K562 (cell line): Measurements from ENCODE around the gene FAHD2A. TPM values are rescaled to one million over a fixed set of nuclear protein-coding genes. Genes with fewer than 3 reads are reported as not detected.

ENCODE experiments used
- ATAC-seq: fragments of 200-7000 bp; cut with Tn5 transposase; 3 replicates; pipeline ENCODE4 v1.9.1; 2020; ENCODE audit warnings: moderate library complexity
- BruUV-seq: library from RNA; stranded (reverse); fragments of 400-500 nt; replicated peaks from 2 replicates; lab custom pipeline; 2021; lab: Mats Ljungman, UMichigan
- CTCF ChIA-PET: fragments of 300-600 bp; formaldehyde crosslinking; extraction: SDS; loops from one replicate; lab custom pipeline; 2021; ENCODE audit warnings: low intra/inter-chr PET ratio; lab: Yijun Ruan, JAX
- POLR2A ChIA-PET: fragments of 300-600, 350-650 bp; sonication (Branson Sonifier 250); formaldehyde crosslinking; extraction: SDS; loops from one replicate; lab custom pipeline; 2021; ENCODE audit warnings: antibody characterized with exemption, inconsistent platforms; lab: Yijun Ruan, JAX
- DNase-seq, 4 experiments: peaks; one replicate each; pipeline versions ENCODE4 v3.0.0 to v3.0.0-alpha.2; 2011 to 2018; ENCODE audit warnings: low spot score in 3 of 4, mixed read lengths in 3 of 4; ENCODE audit errors: extremely low read depth in 1 of 4
- FAIRE-seq: peaks from 2 replicates; lab custom pipeline; 2011; peaks lifted over from hg19 to GRCh38; lab: Jason Lieb, UNC
- H2AFZ ChIP-seq: 2 replicates; pipeline ENCODE4 v1.6.0; 2011; ENCODE audit warnings: low read depth, low read length, control low read depth, inconsistent platforms
- H3K27ac ChIP-seq: fragments of 200-600 bp; 3 replicates; pipeline ENCODE4 v1.8.0; 2011; ENCODE audit warnings: low read depth, mild to moderate bottlenecking, control low read depth, inconsistent platforms, low read length, moderate library complexity, mixed read lengths; ENCODE audit errors: extremely low read depth
- H3K27me3 ChIP-seq, 2 experiments: fragments of 300-600 bp in 1 of 2; 2 replicates in 1 of 2; 3 replicates in 1 of 2; pipeline versions ENCODE4 v1.6.0 to v1.8.0; 2011; ENCODE audit warnings: inconsistent platforms in 2 of 2, low read length in 2 of 2, mild to moderate bottlenecking in 1 of 2, mixed read lengths in 1 of 2, moderate library complexity in 1 of 2; ENCODE audit not compliant: control insufficient read depth in 2 of 2, insufficient read depth in 2 of 2
- H3K36me3 ChIP-seq: fragments of 300-600 bp; 3 replicates; pipeline ENCODE4 v1.8.0; 2011; ENCODE audit warnings: mild to moderate bottlenecking, low read length, inconsistent platforms; ENCODE audit not compliant: control insufficient read depth, insufficient read depth
- H3K4me1 ChIP-seq, 2 experiments: fragments of 200-600 bp in 1 of 2; replicated peaks in 1 of 2; 2 replicates in 1 of 2; 3 replicates in 1 of 2; pipeline versions ENCODE4 v1.5.1 to v1.8.0; 2011; ENCODE audit warnings: inconsistent platforms in 2 of 2, low read length in 2 of 2, mild to moderate bottlenecking in 1 of 2, mixed read lengths in 1 of 2, moderate library complexity in 1 of 2; ENCODE audit not compliant: control insufficient read depth in 2 of 2, insufficient read depth in 2 of 2
- H3K4me2 ChIP-seq: 2 replicates; pipeline ENCODE4 v1.6.1; 2011; ENCODE audit warnings: low read length, control low read depth, inconsistent platforms, mixed read lengths; ENCODE audit not compliant: insufficient read depth
- H3K4me3 ChIP-seq: fragments of 200-600 bp; sonication (generic), shearing (Covaris generic); 2 replicates; pipeline ENCODE4 v1.5.1; 2016; ENCODE audit warnings: control low read depth, inconsistent platforms
- H3K79me2 ChIP-seq: fragments of 200-600 bp; 3 replicates; pipeline ENCODE4 v1.8.0; 2011; ENCODE audit warnings: low read length, inconsistent platforms; ENCODE audit not compliant: control insufficient read depth, insufficient read depth
- H3K9ac ChIP-seq, 2 experiments: 2 replicates each; pipeline versions ENCODE4 v1.6.0 to v1.6.1; 2011; ENCODE audit warnings: low read depth in 2 of 2, low read length in 2 of 2, control low read depth in 1 of 2, inconsistent platforms in 1 of 2, mild to moderate bottlenecking in 1 of 2, mixed read lengths in 1 of 2; ENCODE audit not compliant: insufficient read depth in 1 of 2
- H3K9me1 ChIP-seq: one replicate; pipeline ENCODE4 v1.6.0; 2011; ENCODE audit warnings: inconsistent platforms, mild to moderate bottlenecking, low read length, moderate library complexity; ENCODE audit not compliant: control insufficient read depth, insufficient read depth
- H3K9me3 ChIP-seq: replicated peaks from 2 replicates; pipeline ENCODE4 v1.5.1; 2011; ENCODE audit warnings: low read depth, low read length, inconsistent platforms; ENCODE audit not compliant: control insufficient read depth, insufficient read depth
- H4K20me1 ChIP-seq: replicated peaks from 2 replicates; pipeline ENCODE4 v1.6.1; 2011; ENCODE audit warnings: low read length, inconsistent platforms, mixed read lengths; ENCODE audit not compliant: control insufficient read depth, insufficient read depth
- CREM ChIP-seq: IDR thresholded peaks from 2 replicates; pipeline ENCODE4 v1.6.1; 2014; ENCODE audit warnings: antibody characterized with exemption, low read depth
- ELF1 ChIP-seq: fragments of 200-800 bp; sonication (Bioruptor generic); IDR thresholded peaks from 2 replicates; pipeline ENCODE4 v1.6.1; 2016; ENCODE audit warnings: missing genetic modification characterization, missing compliant biosample characterization
- EZH2 ChIP-seq: IDR thresholded peaks from 2 replicates; pipeline ENCODE4 v1.6.1; 2012; ENCODE audit warnings: low read depth, mild to moderate bottlenecking, inconsistent platforms, low read length, borderline replicate concordance
- HINFP ChIP-seq: fragments of 450-650 bp; conservative IDR thresholded peaks from 2 replicates; pipeline ENCODE4 v1.6.1; 2016; ENCODE audit warnings: missing genetic modification characterization, low read depth, mild to moderate bottlenecking, control low read depth, missing compliant biosample characterization
- KLF16 ChIP-seq: IDR thresholded peaks from 2 replicates; pipeline ENCODE4 v1.6.1; 2016; ENCODE audit warnings: antibody characterized with exemption
- NFE2L1 ChIP-seq: fragments of 450-650 bp; IDR thresholded peaks from 2 replicates; pipeline ENCODE4 v1.6.1; 2016; ENCODE audit warnings: missing genetic modification characterization, low read depth, mild to moderate bottlenecking, missing compliant biosample characterization, moderate library complexity, borderline replicate concordance
- NR2F6 ChIP-seq: fragments of 450-650 bp; formaldehyde crosslinking; IDR thresholded peaks from 2 replicates; pipeline ENCODE4 v1.4.0; 2020; ENCODE audit warnings: mild to moderate bottlenecking
- ZBED1 ChIP-seq: IDR thresholded peaks from 2 replicates; pipeline ENCODE4 v1.6.1; 2014
- ZC3H4 ChIP-seq: sonication (generic); formaldehyde crosslinking; IDR thresholded peaks from 2 replicates; pipeline ENCODE4 v1.9.0; 2021; ENCODE audit warnings: missing genetic modification reagents, borderline replicate concordance
- WGBS: fragments of 100-300 bp; shearing (Covaris generic); methylation state at CpG from one replicate; pipeline ENCODE4 v1.1.6; 2016; ENCODE audit warnings: low coverage, mixed read lengths; ENCODE audit not compliant: insufficient coverage; ENCODE audit errors: missing lambda C conversion rate; 5-methylcytosine and 5-hydroxymethylcytosine counted together
- in situ Hi-C: fragments of 300-500 bp; cut with MboI; formaldehyde crosslinking; loops from 4 replicates; pipeline ENCODE4 v1.15.0; 2018; ENCODE audit warnings: inconsistent platforms, mixed read lengths
- intact Hi-C: fragments of 100-400 bp; cut with micrococcal nuclease; formaldehyde crosslinking; loops from 2 replicates; pipeline ENCODE4 v1.14.2; 2022
- polyA plus RNA-seq, 8 experiments: library from polyadenylated mRNA; depleted of rRNA in 4 of 8; stranded (reverse) in 5 of 8; unstranded in 3 of 8; fragments of >200 nt; fragmentation: Nextera tagmentation in 2 of 8; fragmentation: Illumina TruSeq in 1 of 8; extraction: Ambion mirVana in 2 of 8; extraction: Trizol in 1 of 8; gene quantifications; 2 replicates each; pipeline versions ENCODE4 v1.2.1 to v1.2.3, GENCODE V29; 2011 to 2014; ENCODE audit warnings: inconsistent platforms in 1 of 8, missing spikeins in 1 of 8
- total RNA-seq, 7 experiments: library from RNA; depleted of rRNA in 6 of 7; stranded (reverse); fragments of >200 nt in 6 of 7; fragmentation: Illumina TruSeq in 2 of 7; extraction: Trizol in 2 of 7; gene quantifications; 2 replicates each; pipeline versions ENCODE4 v1.2.1 to v1.2.3, GENCODE V29; 2011 to 2021; ENCODE audit warnings: low replicate concordance in 1 of 7

The FAHD2A gene
- total and polyA plus RNA-seq, 9 of the 15 experiments (the other 6 are each of a cell fraction or from before 2014, with no cell fraction given) = 13.8 to 41.0 (median 30.4) TPM

GRCh38 chr2:95380280-95380679 is 22.2 kb upstream of the FAHD2A start:
- Histone ChIP-seq H3K79me2 (no peaks in the 10 kb centered on the region), H3K9me3 (no peaks in the 10 kb centered on the region), H3K9me1 (no peaks in the 10 kb centered on the region), H3K36me3 (no peaks in the 10 kb centered on the region), H3K4me3 (no peak overlapping the region), H3K4me2 (no peak overlapping the region), H4K20me1 (peaks cover 4% of the 10 kb centered on the region; the same call in 1 of the 2 replicates), H3K27me3 (peaks cover 16 to 70% of the 10 kb centered on the region in 2 experiments; a peak in 4 of 5 replicates), H3K27ac (no peak overlapping the region), H3K4me1 (no peaks in the 10 kb centered on the region; a peak in 1 of 5 replicates), H2AFZ (no peak overlapping the region), H3K9ac (no peak overlapping the region)
- CTCF ChIA-PET = no interaction called here
- 1% methylated on average over 5 of the region's 5 CpGs for WGBS
- BruUV-seq = no TSS peak
- POLR2A ChIA-PET = no interaction called here
- no peak for ATAC-seq
- intact Hi-C loops (loop anchor here (10.0 kb wide), 1 partner anchor 345 kb away; no protein-coding TSS in a partner anchor), in situ Hi-C loops (no loop called here)
- DNase-seq = no peak
- no peak for FAIRE-seq
- TF ChIP-seq CREM (no peak), KLF16 (no peak), NR2F6 (CRISPR knock-in tag) (no peak), EZH2 (no peak), HINFP (tag) (no peak), NFE2L1 (tag) (no peak), ZBED1 (no peak), ELF1 (tag) (no peak), ZC3H4 (no peak)
